Measurements from ENCODE around the gene CAPN12. TPM values are rescaled to one million over a fixed set of nuclear protein-coding genes. Genes with fewer than 3 reads are reported as not detected.

The CAPN12 gene
- total RNA-seq, 1 donor from 2014 or later, result not detected

DNA sequence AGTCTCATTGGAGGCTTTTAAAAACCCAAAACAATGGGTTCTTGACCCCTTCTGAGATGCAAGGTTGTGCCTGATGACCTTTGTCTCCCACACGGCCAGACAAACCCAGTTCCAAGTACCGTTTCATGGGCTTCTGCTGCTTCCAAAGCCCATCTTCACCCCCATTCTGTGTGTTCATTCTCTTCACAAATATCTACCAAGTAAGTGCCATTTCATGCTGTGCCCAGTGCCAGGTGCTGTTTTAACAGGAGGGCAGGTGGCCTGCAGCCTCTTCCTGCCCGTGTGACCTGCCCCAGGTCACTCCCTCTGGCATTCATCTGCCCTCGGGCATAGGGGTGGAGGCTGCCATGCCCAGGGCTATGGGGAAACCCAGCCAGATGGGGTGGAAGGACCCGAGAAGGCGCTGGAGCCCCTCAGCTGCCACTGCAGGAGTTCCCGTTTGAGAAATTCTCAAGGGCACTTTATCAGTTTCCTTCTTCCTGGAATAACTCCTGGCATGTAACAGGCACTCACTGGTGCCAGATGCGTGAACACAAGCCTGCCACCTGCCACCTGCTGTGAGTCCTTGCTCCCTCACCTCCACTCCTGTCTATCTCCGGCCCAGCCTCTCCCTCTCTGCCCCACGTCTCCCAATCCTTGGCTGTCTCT is 12.5 kb downstream of the CAPN12 start:
- Histone ChIP-seq H3K9me3 (no peaks in the 10 kb centered on the region), H3K27me3 (no peaks in the 10 kb centered on the region), H3K4me1 (peaks cover 6 to 22% of the 10 kb centered on the region in 2 donors), H3K27ac (peak overlapping the region; percentile 68 to 71), H3K4me3 (no peak overlapping the region), H3K36me3 (peaks cover 43 to 53% of the 10 kb centered on the region in 2 donors)
- intact Hi-C loops (cut with DNase I), result loop anchor here (2.0 to 5.0 kb wide), 2 partner anchors 83 to 116 kb away; partner anchors contain the start of gene HNRNPL
- peak in 1 of 2 donors; percentile 62 for DNase-seq (ENCODE audit: low spot score in 2 of 2)
- TF ChIP-seq, protein P1, sequence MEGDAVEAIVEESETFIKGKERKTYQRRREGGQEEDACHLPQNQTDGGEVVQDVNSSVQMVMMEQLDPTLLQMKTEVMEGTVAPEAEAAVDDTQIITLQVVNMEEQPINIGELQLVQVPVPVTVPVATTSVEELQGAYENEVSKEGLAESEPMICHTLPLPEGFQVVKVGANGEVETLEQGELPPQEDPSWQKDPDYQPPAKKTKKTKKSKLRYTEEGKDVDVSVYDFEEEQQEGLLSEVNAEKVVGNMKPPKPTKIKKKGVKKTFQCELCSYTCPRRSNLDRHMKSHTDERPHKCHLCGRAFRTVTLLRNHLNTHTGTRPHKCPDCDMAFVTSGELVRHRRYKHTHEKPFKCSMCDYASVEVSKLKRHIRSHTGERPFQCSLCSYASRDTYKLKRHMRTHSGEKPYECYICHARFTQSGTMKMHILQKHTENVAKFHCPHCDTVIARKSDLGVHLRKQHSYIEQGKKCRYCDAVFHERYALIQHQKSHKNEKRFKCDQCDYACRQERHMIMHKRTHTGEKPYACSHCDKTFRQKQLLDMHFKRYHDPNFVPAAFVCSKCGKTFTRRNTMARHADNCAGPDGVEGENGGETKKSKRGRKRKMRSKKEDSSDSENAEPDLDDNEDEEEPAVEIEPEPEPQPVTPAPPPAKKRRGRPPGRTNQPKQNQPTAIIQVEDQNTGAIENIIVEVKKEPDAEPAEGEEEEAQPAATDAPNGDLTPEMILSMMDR (IDR thresholded peaks at IDR 0.05), result no peak

DNA sequence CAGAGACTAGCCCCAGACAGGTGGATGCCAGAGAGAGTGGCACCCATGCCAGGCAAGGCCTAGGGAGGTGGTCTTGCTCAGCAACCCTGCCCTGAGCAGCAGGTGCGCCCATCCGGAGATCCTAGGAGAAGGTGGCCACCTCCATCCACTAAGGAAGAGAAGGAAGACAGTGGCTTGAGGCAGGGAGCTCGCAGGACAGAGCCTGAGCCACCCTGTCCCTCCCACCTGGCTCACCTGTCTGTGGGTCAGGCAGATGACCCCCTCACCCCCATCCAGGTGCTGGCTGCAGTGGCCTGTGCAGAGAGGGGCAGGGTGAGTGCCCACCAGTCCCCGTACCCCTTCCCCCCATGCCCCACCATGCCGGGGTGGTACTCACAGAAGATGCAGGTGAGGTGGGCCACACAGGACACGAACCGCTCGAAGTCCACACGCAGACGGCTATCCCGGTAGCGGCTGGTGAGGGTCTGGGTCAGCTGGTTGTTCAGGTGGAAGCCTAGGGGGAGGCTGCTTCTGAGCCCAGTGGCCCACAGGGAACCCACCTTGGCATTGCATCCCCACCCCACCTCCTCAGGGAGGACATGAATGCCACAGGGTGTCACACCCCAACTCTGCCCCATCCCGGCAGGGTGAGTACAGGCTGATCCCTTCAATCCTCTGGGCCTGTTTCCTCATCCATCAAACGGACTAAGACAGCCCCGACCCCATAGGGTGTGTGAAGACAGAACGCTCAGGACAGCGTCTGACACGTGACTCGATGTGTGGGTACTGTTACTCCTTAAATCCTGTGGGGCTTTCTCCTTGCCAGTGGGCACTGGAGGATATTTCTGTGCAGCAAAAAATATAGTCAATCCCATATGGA is 13.3 kb downstream of the CAPN12 start:
- H3K27ac ChIP-seq, result peak overlapping the region; percentile 18 to 68
- intact Hi-C loops (cut with DNase I), result loop anchor here (5.0 kb wide), 1 partner anchor 116 kb away; the partner anchor contains the start of gene HNRNPL
- no peak overlapping the region for H3K4me3 ChIP-seq
- peaks cover 51 to 61% of the 10 kb centered on the region in 2 donors for H3K36me3 ChIP-seq
- peak in 1 of 2 donors; percentile 66 for DNase-seq (ENCODE audit: low spot score in 2 of 2)
- TF ChIP-seq, protein P1 (IDR thresholded peaks at IDR 0.05), result no peak
- no peaks in the 10 kb centered on the region for H3K9me3 ChIP-seq
- no peaks in the 10 kb centered on the region for H3K27me3 ChIP-seq
- peaks cover under 1 to 15% of the 10 kb centered on the region in 2 donors for H3K4me1 ChIP-seq

DNA sequence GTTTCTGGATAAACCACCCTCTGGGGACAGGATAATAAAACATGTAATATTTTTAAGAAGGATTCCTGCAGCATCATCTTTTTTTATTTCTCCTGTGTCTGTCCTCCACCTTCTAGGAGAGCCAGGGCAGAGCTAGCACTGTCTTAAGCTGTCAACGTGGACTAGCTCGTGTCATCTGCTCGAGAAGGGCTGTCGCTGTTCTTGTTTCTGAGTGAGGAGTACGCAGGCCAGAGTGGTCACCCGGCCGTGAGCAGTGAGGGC is 13.9 kb downstream of the CAPN12 start:
- no peaks in the 10 kb centered on the region for H3K9me3 ChIP-seq
- H3K36me3 ChIP-seq, result peaks cover 57 to 67% of the 10 kb centered on the region in 2 donors
- peaks cover 0 to 14% of the 10 kb centered on the region in 2 donors for H3K4me1 ChIP-seq
- H3K27me3 ChIP-seq, result no peaks in the 10 kb centered on the region
- no peak for DNase-seq (ENCODE audit: low spot score in 2 of 2)
- TF ChIP-seq, protein P1 (IDR thresholded peaks at IDR 0.05), result no peak
- intact Hi-C loops (cut with DNase I), result loop anchor here (5.0 kb wide), 1 partner anchor 117 kb away; the partner anchor contains the start of gene HNRNPL
- H3K27ac ChIP-seq, result peak overlapping the region in 1 of 2 donors; percentile 68
- H3K4me3 ChIP-seq, result no peak overlapping the region

DNA sequence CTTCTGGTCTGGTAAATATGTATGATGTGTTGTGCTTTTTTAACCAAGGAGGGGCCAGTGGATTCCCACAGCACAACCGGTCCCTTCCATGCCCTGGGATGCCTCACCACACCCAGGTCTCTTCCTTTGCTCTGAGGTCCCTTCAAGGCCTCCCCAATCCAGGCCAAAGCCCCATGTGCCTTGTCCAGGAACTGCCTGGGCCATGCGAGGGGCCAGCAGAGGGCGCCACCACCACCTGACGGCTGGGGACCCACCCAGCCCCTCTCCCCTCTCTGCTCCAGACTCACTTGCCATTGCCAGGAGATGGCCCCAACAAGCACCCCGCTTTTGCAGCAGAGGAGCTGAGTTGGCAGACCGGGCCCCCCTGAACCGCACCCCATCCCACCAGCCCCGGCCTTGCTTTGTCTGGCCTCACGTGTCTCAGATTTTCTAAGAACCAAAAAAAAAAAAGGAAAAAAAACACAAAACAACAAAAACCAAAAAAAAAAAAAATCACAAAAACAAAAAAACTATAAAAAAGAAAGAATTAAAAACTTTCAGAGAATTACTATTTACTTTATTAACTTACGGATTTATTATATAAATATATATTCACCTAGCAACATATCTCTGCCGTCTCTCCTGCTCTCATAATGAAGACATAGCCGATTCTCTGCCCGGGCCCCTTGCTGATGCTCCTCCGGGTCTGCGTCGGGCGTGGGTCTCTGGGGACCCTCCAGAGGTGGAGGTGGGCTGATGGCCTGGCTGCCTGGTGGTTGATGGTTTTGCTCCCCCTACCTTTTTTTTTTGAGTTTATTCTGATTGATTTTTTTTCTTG is 14.4 kb downstream of the CAPN12 start:
- DNase-seq (ENCODE audit: low spot score in 2 of 2), result no peak
- H3K9me3 ChIP-seq, result no peaks in the 10 kb centered on the region
- intact Hi-C loops (cut with DNase I), result loop anchor here (5.0 kb wide), 1 partner anchor 117 kb away; the partner anchor contains the start of gene HNRNPL
- no peak overlapping the region for H3K4me3 ChIP-seq
- H3K27me3 ChIP-seq, result no peaks in the 10 kb centered on the region
- peaks cover 0 to 11% of the 10 kb centered on the region in 2 donors for H3K4me1 ChIP-seq
- H3K27ac ChIP-seq, result peak overlapping the region in 1 of 2 donors; percentile 46
- H3K36me3 ChIP-seq, result peaks cover 62 to 72% of the 10 kb centered on the region in 2 donors
- TF ChIP-seq, protein P1 (IDR thresholded peaks at IDR 0.05), result peak; percentile 71 to 78 (median 74)

All from ascending aorta (tissue), 2 donors.